Mammary epithelial cell (primary cell): ENCODE measurements around the gene TES.

Source experiments
- CTCF ChIP-seq, 2 donors: IDR thresholded peaks in 1 of 2; conservative IDR thresholded peaks in 1 of 2; 2 replicates each; pipeline ENCODE4 v1.5.1; 2011 to 2012; ENCODE audit warnings: inconsistent platforms in 2 of 2, low read length in 2 of 2, mild to moderate bottlenecking in 2 of 2, control low read depth in 1 of 2, low read depth in 1 of 2; ENCODE audit not compliant: insufficient read depth in 1 of 2; ENCODE audit errors: extremely low read depth in 1 of 2
- EZH2 ChIP-seq: IDR thresholded peaks from 2 replicates; pipeline ENCODE4 v1.6.1; 2012; ENCODE audit warnings: low read length, inconsistent platforms, borderline replicate concordance

DNA sequence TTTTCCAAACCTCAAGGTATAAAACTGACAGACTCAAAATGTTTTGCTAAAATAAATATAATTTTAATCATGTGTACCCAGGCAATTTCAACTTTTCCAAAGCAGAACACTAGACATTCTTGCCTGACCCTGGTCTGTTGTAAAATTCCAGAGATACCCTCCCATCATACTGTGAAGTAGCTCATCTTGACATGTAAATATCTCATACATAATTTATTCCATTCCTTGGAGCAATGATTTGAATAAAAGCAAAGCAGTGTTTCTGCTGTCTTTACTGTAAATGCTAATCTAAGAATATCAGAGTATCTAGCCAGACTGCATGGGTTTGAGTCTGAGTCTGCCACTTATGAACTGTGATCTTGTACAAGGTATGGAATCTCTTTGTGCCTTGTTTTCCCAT, 68.9 kb downstream of the TES start:
- TF ChIP-seq CTCF (conservative IDR thresholded peaks at IDR 0.05 in 1 of 2, IDR thresholded peaks at IDR 0.05 in 1 of 2; ENCODE audit: extremely low read depth in 1 of 2, insufficient read depth in 1 of 2, low read depth in 1 of 2, low read length in 2 of 2) (no peak), EZH2 (no peak)
